BLaER1 treated with 17β-estradiol and CSF1 and Interleukin-3, amounts not matched to agents 10 nM and 100 nM (cell line): ENCODE data around the gene GRM4.
A peak's percentile ranks its signal among the peaks of the same experiment; 100 is the strongest.

Experiments used
- H3K27ac ChIP-seq, 11 experiments: shearing (Covaris generic); formaldehyde crosslinking; 2 replicates each; pipeline ENCODE4 v1.8.1; 2022
- H3K27me3 ChIP-seq, 11 experiments: shearing (Covaris generic); formaldehyde crosslinking; 2 replicates each; pipeline ENCODE4 v1.8.1; 2022
- H3K36me3 ChIP-seq, 11 experiments: shearing (Covaris generic); formaldehyde crosslinking; 2 replicates each; pipeline ENCODE4 v1.8.1; 2022
- H3K4me1 ChIP-seq, 10 experiments: shearing (Covaris generic); formaldehyde crosslinking; 2 replicates each; pipeline ENCODE4 v1.8.1; 2022
- H3K4me2 ChIP-seq, 11 experiments: shearing (Covaris generic); formaldehyde crosslinking; 2 replicates each; pipeline ENCODE4 v1.8.1; 2022
- H3K4me3 ChIP-seq, 10 experiments: shearing (Covaris generic); formaldehyde crosslinking; 2 replicates each; pipeline ENCODE4 v1.8.1; 2022
- H3K9ac ChIP-seq, 11 experiments: shearing (Covaris generic); formaldehyde crosslinking; 2 replicates each; pipeline ENCODE4 v1.8.1; 2022
- H3K9me3 ChIP-seq, 11 experiments: shearing (Covaris generic); formaldehyde crosslinking; replicated peaks in 1 of 11; 2 replicates each; pipeline ENCODE4 v1.8.1; 2022
- H4K20me1 ChIP-seq, 11 experiments: shearing (Covaris generic); formaldehyde crosslinking; 2 replicates each; pipeline ENCODE4 v1.8.1; 2022
- Cebpa-rat ChIP-seq, 11 experiments: shearing (Covaris generic); IDR thresholded peaks; 2 replicates each; pipeline ENCODE4 v1.8.1; 2022

Gene GRM4

GRCh38 chr6:34110610-34111009 lies 35.3 kb downstream of the GRM4 start:
- H3K36me3 ChIP-seq: no peaks in the 10 kb centered on the region
- H3K4me2 ChIP-seq: peak overlapping the region in 2 of 11 experiments; percentile 3 to 24; a peak in 1 of 22 replicates
- H3K4me3 ChIP-seq: no peak overlapping the region
- H3K4me1 ChIP-seq: peaks cover 0 to 13% (median 2%) of the 10 kb centered on the region in 10 experiments; a peak in 6 of 20 replicates
- no peaks in the 10 kb centered on the region for H3K9me3 ChIP-seq
- peaks cover 0 to 5% (median 0%) of the 10 kb centered on the region in 11 experiments; a peak in 3 of 22 replicates for H3K27me3 ChIP-seq
- no peak overlapping the region for H3K27ac ChIP-seq
- no peak overlapping the region for H3K9ac ChIP-seq
- peaks cover 0 to 64% (median 5%) of the 10 kb centered on the region in 11 experiments; a peak in 7 of 22 replicates for H4K20me1 ChIP-seq
- no peak for TF ChIP-seq Cebpa-rat (IDR thresholded peaks at IDR 0.05)

GRCh38 chr6:34108176-34108575 lies 37.7 kb downstream of the GRM4 start:
- Histone ChIP-seq H3K4me1 (peaks cover 0 to 14% (median 4%) of the 10 kb centered on the region in 10 experiments; a peak in 7 of 20 replicates), H3K36me3 (no peaks in the 10 kb centered on the region), H3K27me3 (peaks cover 0 to 5% (median 0%) of the 10 kb centered on the region in 11 experiments; a peak in 3 of 22 replicates), H3K9me3 (no peaks in the 10 kb centered on the region), H3K9ac (no peak overlapping the region), H3K4me2 (no peak overlapping the region), H3K27ac (no peak overlapping the region), H3K4me3 (no peak overlapping the region), H4K20me1 (peaks cover 0 to 60% (median 0%) of the 10 kb centered on the region in 11 experiments; a peak in 5 of 22 replicates)
- no peak for TF ChIP-seq Cebpa-rat (IDR thresholded peaks at IDR 0.05)

DNA sequence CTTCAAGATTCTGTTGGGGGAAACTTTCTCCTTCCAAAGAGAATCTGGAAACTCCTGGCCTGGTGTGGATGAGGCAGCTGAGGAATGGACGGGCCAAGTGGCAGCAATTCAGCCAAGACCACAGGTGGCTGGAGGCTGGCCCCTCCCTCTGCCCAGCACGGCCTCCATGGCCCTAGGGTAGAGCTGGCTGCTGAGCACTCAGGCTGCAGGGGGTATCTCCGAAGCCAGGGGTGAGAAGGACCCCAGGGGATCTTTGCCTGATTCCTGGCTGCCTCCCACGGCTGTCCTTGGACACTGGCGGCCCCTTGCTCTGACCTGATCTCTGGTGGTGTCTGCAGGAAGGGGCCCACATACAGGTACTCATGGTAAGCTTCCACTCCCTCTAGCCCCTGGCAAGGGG lies 39.0 kb downstream of the GRM4 start:
- Histone ChIP-seq H3K4me1 (peaks cover 0 to 14% (median 4%) of the 10 kb centered on the region in 10 experiments; a peak in 7 of 20 replicates), H3K36me3 (no peaks in the 10 kb centered on the region), H3K27ac (no peak overlapping the region), H4K20me1 (peaks cover 0 to 55% (median 0%) of the 10 kb centered on the region in 11 experiments; a peak in 5 of 22 replicates), H3K9ac (no peak overlapping the region), H3K4me2 (no peak overlapping the region), H3K27me3 (no peaks in the 10 kb centered on the region), H3K4me3 (no peak overlapping the region), H3K9me3 (no peaks in the 10 kb centered on the region)
- TF ChIP-seq Cebpa-rat (IDR thresholded peaks at IDR 0.05): no peak

GRCh38 chr6:34106421-34106820 lies 39.5 kb downstream of the GRM4 start:
- Histone ChIP-seq H3K4me1 (peaks cover 0 to 14% (median 4%) of the 10 kb centered on the region in 10 experiments; a peak in 7 of 20 replicates), H3K9ac (no peak overlapping the region), H3K4me2 (no peak overlapping the region), H3K27ac (no peak overlapping the region), H3K27me3 (no peaks in the 10 kb centered on the region), H4K20me1 (peaks cover 0 to 55% (median 0%) of the 10 kb centered on the region in 11 experiments; a peak in 5 of 22 replicates), H3K4me3 (no peak overlapping the region), H3K36me3 (no peaks in the 10 kb centered on the region), H3K9me3 (no peaks in the 10 kb centered on the region)
- no peak for TF ChIP-seq Cebpa-rat (IDR thresholded peaks at IDR 0.05)

GRCh38 chr6:34104628-34105027 lies 41.3 kb downstream of the GRM4 start:
- no peaks in the 10 kb centered on the region for H3K36me3 ChIP-seq
- H3K4me3 ChIP-seq: no peak overlapping the region
- TF ChIP-seq Cebpa-rat (IDR thresholded peaks at IDR 0.05): no peak
- H3K4me2 ChIP-seq: no peak overlapping the region
- no peaks in the 10 kb centered on the region for H3K27me3 ChIP-seq
- no peak overlapping the region for H3K27ac ChIP-seq
- no peak overlapping the region for H3K9ac ChIP-seq
- H3K4me1 ChIP-seq: peaks cover 0 to 11% (median 6%) of the 10 kb centered on the region in 10 experiments; a peak in 13 of 20 replicates
- peaks cover 0 to 55% (median 0%) of the 10 kb centered on the region in 11 experiments; a peak in 6 of 22 replicates for H4K20me1 ChIP-seq
- H3K9me3 ChIP-seq: no peaks in the 10 kb centered on the region

DNA sequence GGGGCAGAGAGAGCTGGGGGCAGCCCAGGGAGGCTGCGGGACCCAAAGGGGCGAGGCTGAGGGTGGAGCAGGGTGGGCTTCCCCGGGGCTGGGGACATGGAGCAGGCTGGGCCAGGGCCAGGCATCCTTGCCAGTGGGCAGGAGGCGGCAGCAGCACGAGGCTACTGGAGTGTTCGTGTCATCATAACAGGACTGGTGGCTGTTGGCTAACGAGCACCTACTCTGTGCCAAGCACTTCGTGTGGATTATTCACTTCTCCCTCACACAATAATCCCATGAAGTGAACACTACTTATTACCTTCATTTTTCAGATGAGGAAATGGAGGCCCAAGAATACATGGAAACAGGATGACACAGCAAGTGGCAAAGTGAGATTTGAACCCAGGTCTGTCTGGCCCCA lies 41.7 kb downstream of the GRM4 start:
- Histone ChIP-seq H3K4me2 (no peak overlapping the region), H3K36me3 (no peaks in the 10 kb centered on the region), H3K9ac (no peak overlapping the region), H3K4me3 (no peak overlapping the region), H3K4me1 (peaks cover 0 to 15% (median 9%) of the 10 kb centered on the region in 10 experiments; a peak in 13 of 20 replicates), H4K20me1 (peaks cover 0 to 57% (median 0%) of the 10 kb centered on the region in 11 experiments; a peak in 6 of 22 replicates), H3K27ac (no peak overlapping the region), H3K9me3 (no peaks in the 10 kb centered on the region), H3K27me3 (no peaks in the 10 kb centered on the region)
- no peak for TF ChIP-seq Cebpa-rat (IDR thresholded peaks at IDR 0.05)

GRCh38 chr6:34103321-34103720 lies 42.6 kb downstream of the GRM4 start:
- Histone ChIP-seq H3K4me1 (peaks cover 0 to 21% (median 9%) of the 10 kb centered on the region in 10 experiments; a peak in 13 of 20 replicates), H3K27me3 (no peaks in the 10 kb centered on the region), H3K27ac (no peak overlapping the region), H3K4me3 (no peak overlapping the region), H3K9me3 (no peaks in the 10 kb centered on the region), H3K36me3 (no peaks in the 10 kb centered on the region), H3K4me2 (no peak overlapping the region), H3K9ac (no peak overlapping the region), H4K20me1 (peaks cover 0 to 59% (median 0%) of the 10 kb centered on the region in 11 experiments; a peak in 6 of 22 replicates)
- no peak for TF ChIP-seq Cebpa-rat (IDR thresholded peaks at IDR 0.05)

GRCh38 chr6:34102696-34103095 lies 43.2 kb downstream of the GRM4 start:
- Histone ChIP-seq H3K4me2 (no peak overlapping the region), H3K36me3 (no peaks in the 10 kb centered on the region), H4K20me1 (peaks cover 0 to 59% (median 0%) of the 10 kb centered on the region in 11 experiments; a peak in 6 of 22 replicates), H3K9me3 (no peaks in the 10 kb centered on the region), H3K4me3 (no peak overlapping the region), H3K27ac (no peak overlapping the region), H3K27me3 (no peaks in the 10 kb centered on the region), H3K9ac (no peak overlapping the region), H3K4me1 (peaks cover 0 to 22% (median 9%) of the 10 kb centered on the region in 10 experiments; a peak in 13 of 20 replicates)
- no peak for TF ChIP-seq Cebpa-rat (IDR thresholded peaks at IDR 0.05)

- no peak overlapping the region for H3K4me3 ChIP-seq
- H3K4me1 ChIP-seq: peaks cover 0 to 22% (median 9%) of the 10 kb centered on the region in 10 experiments; a peak in 13 of 20 replicates
- H3K9me3 ChIP-seq: no peaks in the 10 kb centered on the region
- H3K36me3 ChIP-seq: no peaks in the 10 kb centered on the region
- no peak overlapping the region for H3K27ac ChIP-seq
- no peak overlapping the region for H3K9ac ChIP-seq
- peaks cover 0 to 55% (median 0%) of the 10 kb centered on the region in 11 experiments; a peak in 6 of 22 replicates for H4K20me1 ChIP-seq
- no peak for TF ChIP-seq Cebpa-rat (IDR thresholded peaks at IDR 0.05)
- H3K27me3 ChIP-seq: no peaks in the 10 kb centered on the region
- H3K4me2 ChIP-seq: no peak overlapping the region
Observed at GRCh38 chr6:34102099-34102656, 43.7 kb downstream of the GRM4 start.
